Astrocyte (in vitro differentiated cells and primary cell): Measurements from ENCODE around the gene EFEMP1.

ENCODE experiments used
- EZH2 ChIP-seq: IDR thresholded peaks from 2 replicates; pipeline ENCODE4 v1.6.1; 2012; ENCODE audit warnings: mild to moderate bottlenecking, low read length, inconsistent platforms; ENCODE audit not compliant: insufficient read depth
- TF ChIP-seq, protein P1 (sequence below): IDR thresholded peaks from 2 replicates; pipeline ENCODE4 v1.5.1; 2011; ENCODE audit warnings: low read depth, mild to moderate bottlenecking, inconsistent platforms, low read length, moderate library complexity; ENCODE audit not compliant: insufficient read depth

DNA sequence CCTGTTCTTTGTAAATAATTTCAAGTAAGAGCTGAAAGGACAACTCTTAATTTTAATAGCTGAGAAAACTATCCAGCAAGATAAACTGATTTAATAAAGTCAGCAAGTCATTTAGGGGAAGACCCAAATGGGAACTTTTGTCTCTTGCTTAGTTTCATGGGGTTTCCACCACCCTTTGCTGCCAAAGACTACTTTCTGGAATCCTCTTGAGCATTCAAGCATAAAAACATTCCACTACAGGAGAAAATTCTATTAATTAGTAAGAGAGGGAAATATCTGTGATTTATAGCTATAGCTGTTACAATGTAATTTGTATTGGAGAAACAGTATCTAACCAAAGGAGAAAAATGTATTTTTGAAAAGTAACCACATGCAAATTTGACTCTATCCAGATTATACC, 20.6 kb downstream of the EFEMP1 start:
- TF ChIP-seq, protein P1, sequence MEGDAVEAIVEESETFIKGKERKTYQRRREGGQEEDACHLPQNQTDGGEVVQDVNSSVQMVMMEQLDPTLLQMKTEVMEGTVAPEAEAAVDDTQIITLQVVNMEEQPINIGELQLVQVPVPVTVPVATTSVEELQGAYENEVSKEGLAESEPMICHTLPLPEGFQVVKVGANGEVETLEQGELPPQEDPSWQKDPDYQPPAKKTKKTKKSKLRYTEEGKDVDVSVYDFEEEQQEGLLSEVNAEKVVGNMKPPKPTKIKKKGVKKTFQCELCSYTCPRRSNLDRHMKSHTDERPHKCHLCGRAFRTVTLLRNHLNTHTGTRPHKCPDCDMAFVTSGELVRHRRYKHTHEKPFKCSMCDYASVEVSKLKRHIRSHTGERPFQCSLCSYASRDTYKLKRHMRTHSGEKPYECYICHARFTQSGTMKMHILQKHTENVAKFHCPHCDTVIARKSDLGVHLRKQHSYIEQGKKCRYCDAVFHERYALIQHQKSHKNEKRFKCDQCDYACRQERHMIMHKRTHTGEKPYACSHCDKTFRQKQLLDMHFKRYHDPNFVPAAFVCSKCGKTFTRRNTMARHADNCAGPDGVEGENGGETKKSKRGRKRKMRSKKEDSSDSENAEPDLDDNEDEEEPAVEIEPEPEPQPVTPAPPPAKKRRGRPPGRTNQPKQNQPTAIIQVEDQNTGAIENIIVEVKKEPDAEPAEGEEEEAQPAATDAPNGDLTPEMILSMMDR = no peak
- no peak for TF ChIP-seq EZH2
